LNCaP clone FGC (cell line): ENCODE measurements around the gene SURF4.

Experiments
- DNase-seq: peaks from one replicate; pipeline ENCODE4 v3.0.0-alpha.2; 2011; ENCODE audit warnings: low read depth
- H3K4me3 ChIP-seq: 2 replicates; pipeline ENCODE4 v1.5.1; 2011; ENCODE audit warnings: mild to moderate bottlenecking, low read depth, low read length, control low read depth
- CTCF ChIP-seq: IDR thresholded peaks from 2 replicates; pipeline ENCODE4 v1.5.1; 2012; ENCODE audit warnings: mild to moderate bottlenecking; ENCODE audit not compliant: control insufficient read depth, insufficient read depth; ENCODE audit errors: extremely low read depth

SURF4 gene

GRCh38 chr9:133357656-133358055 lies 18.2 kb downstream of the SURF4 start:
- H3K4me3 ChIP-seq: peak overlapping the region; percentile 87
- no peak for TF ChIP-seq CTCF
- DNase-seq: no peak

GRCh38 chr9:133356391-133357091 lies 19.3 kb downstream of the SURF4 start, which contains the start of the genes SURF1 and SURF2:
TSS of gene SURF1 (minus strand) at chr9:133356487. CDS start at chr9:133356453, 34 bp downstream.
TSS of gene SURF2 (plus strand) at chr9:133356550. CDS start at chr9:133356593, 43 bp downstream.
- DNase-seq: no peak
- peak; percentile 36; the same call in 1 of the 2 replicates for TF ChIP-seq CTCF

GRCh38 chr9:133355881-133356357 lies 19.9 kb downstream of the SURF4 start:
- DNase-seq: no peak
- H3K4me3 ChIP-seq: peak overlapping the region; percentile 87
- no peak for TF ChIP-seq CTCF

More at GRCh38 chr9:133356391-133357091, 19.3 kb downstream of the SURF4 start, which contains the start of the genes SURF1 and SURF2:
- H3K4me3 ChIP-seq: peak within 1 kb of the TSS; percentile 87

GRCh38 chr9:133354766-133355165 lies 21.1 kb downstream of the SURF4 start:
- no peak for DNase-seq
- TF ChIP-seq CTCF: no peak
- peak overlapping the region; percentile 87 for H3K4me3 ChIP-seq

- no peak for TF ChIP-seq CTCF
- no peak for DNase-seq
- H3K4me3 ChIP-seq: no peak overlapping the region
These were observed 22.3 kb downstream of the SURF4 start for GRCh38 chr9:133353548-133353947.

- no peak overlapping the region for H3K4me3 ChIP-seq
- TF ChIP-seq CTCF: no peak
- DNase-seq: no peak
These were observed 23.1 kb downstream of the SURF4 start for GRCh38 chr9:133352635-133353340.
